H9 (cell line): ENCODE results near the gene TSPYL4. TPM values are rescaled to one million over a fixed set of nuclear protein-coding genes. Genes with fewer than 3 reads are reported as not detected.

Source experiments
- DNase-seq: peaks from one replicate; pipeline ENCODE4 v3.0.0-alpha.2; 2017
- H2AFZ ChIP-seq: one replicate; pipeline ENCODE4 v1.6.1; 2013; ENCODE audit warnings: mild to moderate bottlenecking, low read length, control low read depth, moderate library complexity
- H2AK5ac ChIP-seq: 2 replicates; pipeline ENCODE4 v1.6.1; 2013; ENCODE audit warnings: low read length, control low read depth, mixed read lengths; ENCODE audit not compliant: insufficient read length
- H2BK120ac ChIP-seq: one replicate; pipeline ENCODE4 v1.6.1; 2013; ENCODE audit warnings: low read depth, mild to moderate bottlenecking, low read length, control low read depth, inconsistent platforms; ENCODE audit not compliant: poor library complexity, severe bottlenecking
- H2BK12ac ChIP-seq: 2 replicates; pipeline ENCODE4 v1.6.1; 2013; ENCODE audit warnings: low read length, control low read depth, mixed read lengths, low read depth; ENCODE audit not compliant: insufficient read length
- H2BK15ac ChIP-seq: 2 replicates; pipeline ENCODE4 v1.6.1; 2013; ENCODE audit warnings: low read depth, low read length, control low read depth
- H2BK20ac ChIP-seq: one replicate; pipeline ENCODE4 v1.6.1; 2013; ENCODE audit warnings: low read depth, mild to moderate bottlenecking, low read length, control low read depth, inconsistent platforms; ENCODE audit not compliant: poor library complexity, severe bottlenecking
- H2BK5ac ChIP-seq: 2 replicates; pipeline ENCODE4 v1.6.1; 2013; ENCODE audit warnings: low read length, control low read depth, mixed read lengths; ENCODE audit not compliant: insufficient read length
- H3K14ac ChIP-seq: 2 replicates; pipeline ENCODE4 v1.6.1; 2013; ENCODE audit warnings: low read length, control low read depth; ENCODE audit not compliant: insufficient read depth
- H3K18ac ChIP-seq: 2 replicates; pipeline ENCODE4 v1.6.1; 2013; ENCODE audit warnings: low read depth, mild to moderate bottlenecking, mixed read lengths, low read length, control low read depth; ENCODE audit not compliant: insufficient read length
- H3K23ac ChIP-seq: 2 replicates; pipeline ENCODE4 v1.6.1; 2013; ENCODE audit warnings: low read length, control low read depth, mixed read lengths, low read depth; ENCODE audit not compliant: insufficient read length
- H3K23me2 ChIP-seq: 2 replicates; pipeline ENCODE4 v1.6.1; 2013; ENCODE audit warnings: low read depth, mild to moderate bottlenecking, mixed read lengths, low read length, control low read depth; ENCODE audit not compliant: insufficient read length, poor library complexity, severe bottlenecking
- H3K27ac ChIP-seq: 2 replicates; pipeline ENCODE4 v1.5.1; 2013; ENCODE audit warnings: low read length, control low read depth, mixed read lengths, low read depth; ENCODE audit not compliant: insufficient read length
- H3K27me3 ChIP-seq: 2 replicates; pipeline ENCODE4 v1.6.1; 2013; ENCODE audit warnings: low read length, control low read depth, inconsistent platforms; ENCODE audit not compliant: insufficient read depth
- H3K4ac ChIP-seq: 2 replicates; pipeline ENCODE4 v1.6.1; 2013; ENCODE audit warnings: low read depth, mild to moderate bottlenecking, control low read depth, inconsistent platforms, low read length, moderate library complexity
- H3K4me1 ChIP-seq: 2 replicates; pipeline ENCODE4 v1.6.1; 2013; ENCODE audit warnings: low read length, control low read depth, inconsistent platforms; ENCODE audit not compliant: insufficient read depth
- H3K4me2 ChIP-seq: 2 replicates; pipeline ENCODE4 v1.6.1; 2013; ENCODE audit warnings: low read length, control low read depth, mixed read lengths; ENCODE audit not compliant: insufficient read length, insufficient read depth
- H3K56ac ChIP-seq: 2 replicates; pipeline ENCODE4 v1.6.1; 2013; ENCODE audit warnings: low read depth, mild to moderate bottlenecking, mixed read lengths, low read length, control low read depth; ENCODE audit not compliant: insufficient read length
- H3K79me1 ChIP-seq: 2 replicates; pipeline ENCODE4 v1.6.1; 2013; ENCODE audit warnings: low read depth, mild to moderate bottlenecking, moderate library complexity, low read length, control low read depth, inconsistent platforms; ENCODE audit not compliant: insufficient read depth, poor library complexity, severe bottlenecking
- H3K79me2 ChIP-seq: 2 replicates; pipeline ENCODE4 v1.6.1; 2013; ENCODE audit warnings: low read length, control low read depth, inconsistent platforms; ENCODE audit not compliant: insufficient read depth
- H3K9ac ChIP-seq: 2 replicates; pipeline ENCODE4 v1.6.1; 2013; ENCODE audit warnings: low read length, control low read depth, mixed read lengths; ENCODE audit not compliant: insufficient read length; ENCODE audit errors: extremely low read depth
- H3K9me3 ChIP-seq: one replicate; pipeline ENCODE4 v1.6.1; 2013; ENCODE audit warnings: low read depth, low read length, inconsistent platforms; ENCODE audit not compliant: control insufficient read depth
- H3T11ph ChIP-seq: one replicate; pipeline ENCODE4 v1.6.1; 2013; ENCODE audit warnings: mild to moderate bottlenecking, low read length, control low read depth, inconsistent platforms
- H4K20me1 ChIP-seq: one replicate; pipeline ENCODE4 v1.6.1; 2013; ENCODE audit not compliant: control insufficient read depth, insufficient read length, insufficient read depth
- H4K5ac ChIP-seq: 2 replicates; pipeline ENCODE4 v1.6.1; 2013; ENCODE audit warnings: low read depth, mild to moderate bottlenecking, mixed read lengths, low read length, control low read depth; ENCODE audit not compliant: insufficient read length
- H4K8ac ChIP-seq: replicated peaks from 2 replicates; pipeline ENCODE4 v1.6.1; 2013; ENCODE audit warnings: low read length, control low read depth, mixed read lengths, low read depth; ENCODE audit not compliant: insufficient read length
- H4K91ac ChIP-seq: 2 replicates; pipeline ENCODE4 v1.6.1; 2013; ENCODE audit warnings: low read depth, mild to moderate bottlenecking, moderate library complexity, mixed read lengths, low read length, control low read depth; ENCODE audit not compliant: insufficient read length
- H3K27ac Mint-ChIP-seq, 3 experiments: 2 replicates in 2 of 3; 3 replicates in 1 of 3; pipeline ENCODE4 v1.8.0; 2020 to 2021; ENCODE audit warnings: mixed read lengths in 3 of 3, mild to moderate bottlenecking in 1 of 3, moderate library complexity in 1 of 3
- H3K27me3 Mint-ChIP-seq: 2 replicates; pipeline ENCODE4 v1.8.0; 2021; ENCODE audit warnings: low read depth, mild to moderate bottlenecking, moderate library complexity, mixed read lengths
- H3K36me3 Mint-ChIP-seq, 3 experiments: 2 replicates in 2 of 3; 3 replicates in 1 of 3; pipeline ENCODE4 v1.8.0; 2020 to 2021; ENCODE audit warnings: low read depth in 3 of 3, mixed read lengths in 3 of 3; ENCODE audit not compliant: insufficient read depth in 1 of 3
- H3K4me1 Mint-ChIP-seq, 2 experiments: 2 replicates each; pipeline ENCODE4 v1.8.0; 2020; ENCODE audit warnings: mixed read lengths in 2 of 2
- H3K4me3 Mint-ChIP-seq, 2 experiments: 2 replicates in 1 of 2; 3 replicates in 1 of 2; pipeline ENCODE4 v1.8.0; 2020 to 2021; ENCODE audit warnings: mild to moderate bottlenecking in 2 of 2, mixed read lengths in 2 of 2, moderate library complexity in 1 of 2
- H3K9me3 Mint-ChIP-seq, 2 experiments: 2 replicates in 1 of 2; 3 replicates in 1 of 2; pipeline ENCODE4 v1.8.0; 2020; ENCODE audit warnings: mild to moderate bottlenecking in 2 of 2, mixed read lengths in 2 of 2, moderate library complexity in 1 of 2
- WGBS: extraction: QIAGEN DNeasy Blood & Tissue Kit; methylation state at CpG from one replicate; pipeline ENCODE4 v1.1.7; 2013; ENCODE audit warnings: missing lambda C conversion rate, low lambda C conversion rate, mixed read lengths; ENCODE audit not compliant: insufficient read length; ENCODE audit errors: extremely low coverage; 5-methylcytosine and 5-hydroxymethylcytosine counted together
- total RNA-seq: library from RNA; stranded (reverse); gene quantifications from 2 replicates; pipeline ENCODE4 v1.2.1, GENCODE V29; 2021
- TF ChIP-seq, protein P1 (sequence below): fragments of 200-600 bp; sonication (generic); conservative IDR thresholded peaks from 3 replicates; pipeline ENCODE4 v1.8.0; 2021; ENCODE audit warnings: antibody characterized with exemption, mild to moderate bottlenecking

TSPYL4 gene
- total RNA-seq, 1 experiment from 2014 or later, result 19.0 TPM

DNA sequence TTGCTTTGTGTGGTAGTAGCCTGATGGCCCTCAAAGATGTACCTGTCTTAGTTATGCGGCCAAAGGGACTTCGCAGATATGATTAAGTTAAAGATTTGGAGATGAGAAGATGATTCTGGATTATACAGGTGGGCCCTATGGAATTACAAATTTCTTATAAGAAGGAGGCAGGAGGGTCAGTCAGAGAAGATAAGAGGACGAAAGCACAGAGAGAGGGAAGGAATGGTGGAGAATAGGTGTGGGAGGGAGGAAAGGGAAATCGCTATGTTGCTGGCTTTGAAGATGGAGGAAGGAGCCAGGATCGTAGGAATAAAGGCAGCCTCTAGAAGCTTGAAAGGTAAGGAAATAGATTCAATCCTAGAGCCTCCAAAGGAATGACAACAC lies 27.1 kb upstream of the TSPYL4 start:
- no peak for DNase-seq
- Histone ChIP-seq H2BK120ac (no peak overlapping the region), H4K5ac (no peak overlapping the region), H3K9me3 (no peaks in the 10 kb centered on the region), H4K20me1 (no peaks in the 10 kb centered on the region), H3K27ac (no peak overlapping the region), H3K18ac (peak overlapping the region; percentile 12), H2AFZ (no peak overlapping the region), H4K8ac (no peak overlapping the region), H2BK12ac (no peak overlapping the region), H3K27me3 (no peaks in the 10 kb centered on the region), H4K91ac (peak overlapping the region; percentile 26), H3K23ac (no peak overlapping the region), H2AK5ac (peak overlapping the region; percentile 14), H2BK5ac (no peak overlapping the region), H3K56ac (no peak overlapping the region), H3K4ac (no peak overlapping the region), H3K79me2 (peaks cover 15% of the 10 kb centered on the region), H3K14ac (no peak overlapping the region), H3K23me2 (peaks cover 10% of the 10 kb centered on the region), H3K79me1 (peaks cover 6% of the 10 kb centered on the region), H2BK20ac (no peak overlapping the region), H2BK15ac (no peak overlapping the region), H3T11ph (no peak overlapping the region), H3K9ac (no peak overlapping the region), H3K4me1 (peaks cover 3% of the 10 kb centered on the region; the same call in 1 of the 2 replicates), H3K4me2 (peak overlapping the region; percentile 87)
- H3K9me3 Mint-ChIP-seq, result no peaks in the 10 kb centered on the region
- H3K27ac Mint-ChIP-seq, result peak overlapping the region in 2 of 3 experiments; percentile 8 to 100; a peak in 2 of 7 replicates
- 100% methylated on average over 2 of the region's 5 CpGs for WGBS
- TF ChIP-seq, protein P1, sequence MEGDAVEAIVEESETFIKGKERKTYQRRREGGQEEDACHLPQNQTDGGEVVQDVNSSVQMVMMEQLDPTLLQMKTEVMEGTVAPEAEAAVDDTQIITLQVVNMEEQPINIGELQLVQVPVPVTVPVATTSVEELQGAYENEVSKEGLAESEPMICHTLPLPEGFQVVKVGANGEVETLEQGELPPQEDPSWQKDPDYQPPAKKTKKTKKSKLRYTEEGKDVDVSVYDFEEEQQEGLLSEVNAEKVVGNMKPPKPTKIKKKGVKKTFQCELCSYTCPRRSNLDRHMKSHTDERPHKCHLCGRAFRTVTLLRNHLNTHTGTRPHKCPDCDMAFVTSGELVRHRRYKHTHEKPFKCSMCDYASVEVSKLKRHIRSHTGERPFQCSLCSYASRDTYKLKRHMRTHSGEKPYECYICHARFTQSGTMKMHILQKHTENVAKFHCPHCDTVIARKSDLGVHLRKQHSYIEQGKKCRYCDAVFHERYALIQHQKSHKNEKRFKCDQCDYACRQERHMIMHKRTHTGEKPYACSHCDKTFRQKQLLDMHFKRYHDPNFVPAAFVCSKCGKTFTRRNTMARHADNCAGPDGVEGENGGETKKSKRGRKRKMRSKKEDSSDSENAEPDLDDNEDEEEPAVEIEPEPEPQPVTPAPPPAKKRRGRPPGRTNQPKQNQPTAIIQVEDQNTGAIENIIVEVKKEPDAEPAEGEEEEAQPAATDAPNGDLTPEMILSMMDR, result no peak
- H3K36me3 Mint-ChIP-seq, result peaks cover 6 to 24% (median 21%) of the 10 kb centered on the region in 3 experiments; a peak in 6 of 7 replicates
- H3K4me3 Mint-ChIP-seq, result peak overlapping the region; percentile 96 to 99
- H3K4me1 Mint-ChIP-seq, result peaks cover 36 to 42% of the 10 kb centered on the region in 2 experiments
- no peaks in the 10 kb centered on the region; the same call in 1 of the 2 replicates for H3K27me3 Mint-ChIP-seq
